Skeletal muscle cell (primary cell): ENCODE data around the gene NEK3.
A peak's percentile ranks its signal among the peaks of the same experiment; 100 is the strongest.
"Not testable (repeated sequence)": the region's sequence is repeated elsewhere in the genome, so short reads cannot be mapped to it uniquely, and the experiment has no call there.

Experiments used
- DNase-seq: peaks from one replicate; pipeline ENCODE4 v3.0.0-alpha.2; 2010; ENCODE audit warnings: low read depth
- H3K4me3 ChIP-seq: 2 replicates; pipeline ENCODE4 v1.5.1; 2011; ENCODE audit warnings: low read depth, mild to moderate bottlenecking, control low read depth, low read length, moderate library complexity

NEK3 gene

DNA sequence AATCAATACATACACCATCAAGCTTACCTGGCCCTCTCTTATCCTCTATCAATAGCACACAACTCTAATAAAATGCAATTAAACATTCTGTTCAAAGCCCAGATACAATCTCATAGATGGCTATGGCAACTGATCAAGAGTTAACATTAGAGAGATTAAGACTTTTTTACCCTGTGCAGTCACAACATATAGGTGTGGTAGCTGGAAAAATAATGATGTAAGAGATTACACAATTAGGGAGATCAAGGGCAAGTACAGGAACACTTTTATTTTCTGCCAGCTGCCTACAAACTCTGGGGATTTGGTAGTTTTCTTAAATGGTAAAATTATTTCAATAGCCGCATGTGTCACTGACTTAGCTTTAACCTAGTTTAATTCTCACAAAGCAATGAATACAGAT lies 12.3 kb upstream of the NEK3 start:
- H3K4me3 ChIP-seq, DNase-seq: not testable (repeated sequence)

DNA sequence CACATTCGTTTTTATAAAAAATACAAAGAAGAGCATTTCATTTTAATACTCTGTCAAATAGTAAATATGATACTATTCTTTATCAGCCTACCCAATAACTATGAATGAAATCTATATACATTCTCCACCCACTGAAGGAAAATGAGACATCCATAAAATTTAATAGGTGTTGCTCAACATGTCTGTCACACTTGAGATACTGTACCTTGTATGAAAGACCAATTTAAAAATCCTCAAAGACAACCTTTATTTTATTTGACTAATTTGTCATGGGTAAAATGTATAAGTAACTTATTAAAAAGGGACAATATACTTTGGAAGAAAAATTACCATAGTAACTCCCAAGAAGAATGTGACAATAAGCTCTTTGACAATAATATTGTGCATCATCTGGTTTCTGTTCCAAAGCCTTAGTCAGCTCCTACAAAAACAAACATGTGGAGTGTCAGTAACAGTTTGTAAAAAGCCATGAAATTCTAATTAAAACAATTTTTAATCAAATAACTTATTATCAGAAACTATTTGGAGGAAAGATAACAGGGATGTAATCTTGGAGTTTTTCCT lies 11.5 kb upstream of the NEK3 start:
- not testable (repeated sequence) for DNase-seq, H3K4me3 ChIP-seq

GRCh38 chr13:52169839-52170238 lies 10.4 kb upstream of the NEK3 start:
- H3K4me3 ChIP-seq = no peak overlapping the region
- no peak for DNase-seq

GRCh38 chr13:52165411-52165810 lies 6.0 kb upstream of the NEK3 start:
- DNase-seq = no peak
- H3K4me3 ChIP-seq = no peak overlapping the region

GRCh38 chr13:52164989-52165388 lies 5.6 kb upstream of the NEK3 start:
- H3K4me3 ChIP-seq = no peak overlapping the region
- no peak for DNase-seq

DNA sequence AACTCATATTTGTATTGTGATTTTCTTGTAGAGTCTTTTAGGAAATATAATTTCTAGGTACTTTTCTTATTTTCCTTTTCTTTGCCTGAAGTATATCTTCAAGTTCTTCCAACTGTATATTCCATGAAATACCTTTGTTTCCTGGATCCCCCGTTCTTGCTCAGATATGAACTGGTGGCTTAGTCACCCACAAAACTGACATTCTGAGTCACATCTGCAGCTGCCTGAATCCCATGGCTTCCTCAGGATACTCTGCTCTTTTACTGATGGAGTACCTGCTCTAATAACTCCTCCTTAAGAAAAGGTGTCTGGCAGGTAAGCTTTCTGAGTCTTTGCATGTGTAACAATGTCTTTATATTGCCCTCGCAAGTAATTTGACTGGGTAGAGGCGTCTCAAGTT lies 4.5 kb upstream of the NEK3 start:
- not testable (repeated sequence) for DNase-seq, H3K4me3 ChIP-seq

GRCh38 chr13:52162279-52163101 lies 3.1 kb upstream of the NEK3 start:
- no peak overlapping the region for H3K4me3 ChIP-seq
- DNase-seq = no peak

DNA sequence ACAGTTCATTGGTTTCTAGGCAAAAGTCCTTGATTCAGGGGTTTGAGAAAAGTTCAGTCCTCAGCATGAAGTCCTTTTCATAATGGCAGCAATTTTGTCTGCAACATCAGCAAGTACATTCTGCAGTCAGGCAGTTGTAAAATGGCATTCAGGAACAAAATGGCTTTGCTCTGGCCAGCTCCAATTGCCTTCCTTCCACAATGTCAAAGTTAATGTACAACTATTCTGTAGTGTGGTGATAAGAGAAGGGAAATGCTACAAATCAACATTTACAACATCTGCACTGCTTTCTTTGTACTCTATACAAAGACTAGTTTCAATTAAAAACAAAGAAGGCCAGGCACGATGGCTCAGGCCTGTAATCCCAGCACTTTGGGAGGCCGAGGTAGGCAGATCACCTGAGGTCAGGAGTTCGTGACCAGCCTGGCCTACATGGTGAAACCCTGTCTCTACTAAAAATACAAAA lies 1.8 kb upstream of the NEK3 start:
- no peak for DNase-seq
- H3K4me3 ChIP-seq = no peak overlapping the region

DNA sequence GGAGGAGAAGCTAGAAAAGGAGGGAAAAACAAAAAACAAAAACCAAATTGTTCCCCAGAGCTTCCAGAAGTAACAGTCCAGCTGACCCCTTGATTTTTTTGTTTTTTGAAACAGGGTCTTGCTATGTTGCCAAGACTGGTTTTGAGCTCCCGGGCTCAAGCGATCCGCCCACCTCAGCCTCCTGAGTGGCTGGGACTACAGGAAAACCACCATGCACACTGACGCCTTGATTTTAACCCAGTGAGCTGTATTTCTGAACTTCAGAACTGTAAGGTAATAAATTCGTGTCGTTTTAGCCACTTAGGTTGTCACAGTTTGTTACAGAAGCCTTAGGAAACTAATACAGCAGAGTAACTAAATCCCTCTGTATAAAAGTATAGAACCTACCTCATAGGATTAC lies 1.1 kb upstream of the NEK3 start:
- no peak overlapping the region for H3K4me3 ChIP-seq
- DNase-seq = no peak

DNA sequence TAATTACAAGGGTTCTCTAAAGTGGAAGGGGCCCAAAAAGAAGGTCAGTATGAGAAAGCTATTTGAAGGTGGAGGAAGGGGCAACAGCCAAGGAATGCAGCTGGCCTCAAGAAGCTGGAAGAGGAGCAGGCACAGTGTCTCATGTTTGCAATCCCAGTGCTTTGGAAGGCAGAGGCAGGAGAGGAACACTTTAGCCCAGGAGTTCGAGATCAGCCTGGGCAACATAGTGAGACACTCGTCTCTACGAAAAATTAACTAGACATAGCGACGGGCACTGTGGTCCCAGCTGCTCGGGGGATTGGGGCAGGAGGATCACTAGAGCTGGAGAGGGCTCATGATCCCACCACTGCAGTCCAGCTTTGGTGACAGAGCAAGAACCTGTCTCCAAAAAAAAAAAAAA lies 656 bp upstream of the NEK3 start:
- no peak for DNase-seq
- no peak overlapping the region for H3K4me3 ChIP-seq

- H3K4me3 ChIP-seq = peak overlapping the region; percentile 79
- no peak for DNase-seq
Observed at GRCh38 chr13:52158629-52159158, 703 bp downstream of the NEK3 start.

- no peak overlapping the region for H3K4me3 ChIP-seq
- no peak for DNase-seq
Observed at GRCh38 chr13:52156724-52157261, 2.6 kb downstream of the NEK3 start.

DNA sequence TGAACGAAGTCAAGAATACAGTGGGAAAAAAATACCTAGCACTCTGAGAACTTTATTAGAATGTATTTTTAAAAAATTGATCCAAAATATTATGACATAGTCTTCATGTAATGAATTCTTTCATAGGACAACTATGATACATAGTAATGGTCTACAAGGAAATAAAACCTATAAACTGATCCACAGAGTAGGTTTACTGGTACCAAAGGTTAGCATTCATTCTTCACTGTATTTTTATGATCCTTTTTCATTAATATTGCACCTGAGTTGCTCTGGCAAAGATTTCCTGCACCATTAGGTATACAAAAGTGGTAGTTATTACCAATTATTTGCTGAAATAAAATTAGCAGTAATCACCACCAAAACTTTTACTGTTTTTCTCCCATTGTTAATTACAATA lies 4.2 kb downstream of the NEK3 start:
- no peak for DNase-seq
- no peak overlapping the region for H3K4me3 ChIP-seq

- DNase-seq = no peak
- H3K4me3 ChIP-seq = no peak overlapping the region
Observed at GRCh38 chr13:52147225-52147624, 12.2 kb downstream of the NEK3 start.

DNA sequence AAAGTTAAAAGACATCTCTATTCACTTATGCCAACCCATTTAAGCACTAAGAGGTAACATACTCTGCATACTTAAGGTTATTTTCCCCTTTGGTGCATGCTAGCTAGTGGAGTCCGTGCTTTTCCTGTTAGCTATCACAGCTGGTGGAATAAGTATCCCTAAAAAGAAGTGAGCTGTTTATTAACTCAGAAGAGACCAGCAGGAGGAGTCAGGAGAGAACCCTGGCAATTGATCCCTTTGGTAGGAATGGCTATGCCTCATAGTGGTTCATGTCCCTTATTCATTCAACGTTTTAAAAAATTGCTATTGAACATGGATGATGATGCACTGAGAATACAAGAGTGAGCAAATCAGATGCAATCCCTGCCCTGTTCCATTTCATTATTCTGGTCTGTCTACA lies 18.1 kb downstream of the NEK3 start:
- no peak for DNase-seq
- no peak overlapping the region for H3K4me3 ChIP-seq

GRCh38 chr13:52137489-52137888 lies 21.9 kb downstream of the NEK3 start:
- no peak for DNase-seq
- no peak overlapping the region for H3K4me3 ChIP-seq

GRCh38 chr13:52136763-52137162 lies 22.6 kb downstream of the NEK3 start:
- no peak for DNase-seq

GRCh38 chr13:52130641-52131040 lies 28.8 kb downstream of the NEK3 start:
- H3K4me3 ChIP-seq = no peak overlapping the region
- no peak for DNase-seq

More at GRCh38 chr13:52136763-52137162, 22.6 kb downstream of the NEK3 start:
- no peak overlapping the region for H3K4me3 ChIP-seq

- H3K4me3 ChIP-seq = peak within 1 kb of the TSS; percentile 71
- DNase-seq = no peak
Observed at GRCh38 chr13:52128714-52129700, 30.4 kb downstream of the NEK3 start, which contains the start of gene NEK5. Gene NEK5, minus strand, starts transcription at chr13:52129073. Its CDS starts 1,591 bp downstream, at chr13:52127482.
